ENCODE data around the gene TPCN1. TPM values are rescaled to one million over a fixed set of nuclear protein-coding genes. Genes with fewer than 3 reads are reported as not detected.
A peak's percentile ranks its signal among the peaks of the same experiment; 100 is the strongest.

The TPCN1 gene
- total RNA-seq, 1 donor from 2014 or later = 31.0 TPM

DNA sequence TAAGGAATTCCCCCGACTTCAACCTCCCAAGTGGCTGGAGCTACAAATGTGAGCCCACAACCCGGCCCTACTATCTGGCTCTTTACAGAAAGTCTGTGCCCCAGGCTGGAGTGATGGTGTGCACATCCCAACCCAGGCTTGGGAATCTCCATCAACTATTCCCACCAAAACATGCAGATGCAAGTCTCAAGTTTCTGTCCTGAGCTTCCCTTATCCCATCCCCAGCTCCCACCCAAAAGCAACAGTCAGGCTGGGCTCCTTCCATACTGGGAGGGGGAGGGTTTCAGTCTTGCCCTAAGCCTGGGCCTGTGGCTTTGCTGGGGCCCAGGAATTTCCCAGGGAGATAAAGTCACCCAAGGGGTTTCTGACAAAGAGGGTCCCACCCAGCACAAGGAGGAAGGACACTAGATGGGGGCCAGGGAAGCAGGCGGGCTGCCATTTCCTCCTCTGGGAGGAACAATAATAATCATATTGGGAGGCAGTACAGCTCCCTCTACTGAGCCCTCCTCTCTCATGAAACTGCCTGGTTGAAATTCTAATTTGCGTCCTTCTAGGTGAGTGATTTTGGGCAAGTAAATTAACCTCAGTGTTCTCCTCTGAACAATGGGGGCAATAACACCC, 105.6 kb downstream of the TPCN1 start:
- Mint-ChIP-seq H3K27ac (no peak overlapping the region), H3K4me3 (no peak overlapping the region), H3K9me3 (no peaks in the 10 kb centered on the region), H3K27me3 (no peaks in the 10 kb centered on the region), H3K4me1 (peaks cover 13% of the 10 kb centered on the region), H3K36me3 (ENCODE audit: low read depth) (peaks cover 42% of the 10 kb centered on the region)
- no peak for DNase-seq
- intact Hi-C loops (cut with micrococcal nuclease) = no loop called here

DNA sequence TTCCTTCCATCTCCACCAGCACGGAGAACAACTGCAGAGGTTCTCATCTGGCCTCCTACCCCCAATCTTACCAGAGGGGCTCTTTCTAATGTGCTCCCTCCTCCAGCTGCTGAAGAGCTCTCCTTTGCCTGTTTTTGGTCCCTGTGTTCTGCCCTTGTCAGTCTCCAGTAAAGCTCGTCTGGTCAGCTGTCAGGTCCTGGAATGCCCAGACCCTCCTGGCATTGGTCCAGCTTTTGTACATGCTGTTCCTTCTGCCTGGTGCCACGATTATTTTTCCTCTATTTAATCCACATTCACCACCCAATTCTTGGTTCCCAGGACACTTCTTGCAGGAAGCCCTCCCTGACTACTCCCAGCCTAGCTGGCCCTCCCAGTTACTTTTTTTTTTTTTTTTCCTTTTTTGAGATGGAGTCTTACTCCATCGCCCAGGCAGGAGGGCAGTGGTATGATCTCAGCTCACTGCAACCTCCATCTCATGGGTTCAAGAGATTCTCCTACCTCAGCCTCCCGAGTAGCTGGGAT, 107.2 kb downstream of the TPCN1 start:
- Mint-ChIP-seq H3K36me3 (ENCODE audit: low read depth) (peaks cover 41% of the 10 kb centered on the region), H3K9me3 (no peaks in the 10 kb centered on the region), H3K27me3 (no peaks in the 10 kb centered on the region), H3K4me3 (no peak overlapping the region), H3K4me1 (peaks cover 14% of the 10 kb centered on the region), H3K27ac (no peak overlapping the region)
- intact Hi-C loops (cut with micrococcal nuclease) = no loop called here
- no peak for DNase-seq

DNA sequence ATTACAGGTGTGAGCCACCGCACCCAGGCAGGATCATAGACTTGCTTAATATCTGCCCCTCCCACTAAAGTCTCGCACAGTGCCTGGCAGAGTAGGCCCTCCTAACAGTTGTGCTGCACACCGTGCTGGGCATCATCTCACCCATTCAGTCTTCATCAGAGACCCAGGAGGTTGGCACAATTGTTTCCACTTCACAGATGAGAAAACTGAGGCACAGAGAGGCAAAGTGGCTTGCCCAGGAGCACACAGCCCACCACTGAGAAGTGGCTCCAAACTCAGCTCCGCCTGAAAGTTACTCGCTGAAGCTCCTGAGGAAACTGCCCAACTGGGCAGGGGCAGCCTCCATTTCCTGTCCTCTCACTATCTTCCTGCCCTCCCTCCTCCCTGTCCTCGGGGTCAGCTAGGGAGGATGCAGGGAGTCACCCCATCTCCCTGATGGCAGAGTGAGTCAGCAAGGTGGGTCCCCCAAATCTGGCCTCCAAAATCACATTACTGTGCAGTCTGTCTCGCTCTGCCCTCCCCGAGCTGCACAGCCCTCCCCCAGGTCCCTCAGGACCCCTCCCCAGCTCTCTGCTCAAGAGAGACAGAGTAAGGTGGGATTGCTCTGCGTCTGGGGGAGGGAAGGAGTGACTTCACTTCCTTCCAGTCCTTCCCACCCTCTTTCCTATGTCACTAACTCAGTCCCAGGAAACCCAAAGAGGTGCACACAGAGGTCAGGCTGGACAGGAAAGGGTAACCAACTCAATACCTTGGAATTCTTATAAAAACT, 107.9 kb downstream of the TPCN1 start:
- H3K27me3 Mint-ChIP-seq = no peaks in the 10 kb centered on the region
- H3K4me3 Mint-ChIP-seq = no peak overlapping the region
- peaks cover 17% of the 10 kb centered on the region for H3K4me1 Mint-ChIP-seq
- H3K27ac Mint-ChIP-seq = no peak overlapping the region
- DNase-seq = no peak
- intact Hi-C loops (cut with micrococcal nuclease) = no loop called here
- H3K36me3 Mint-ChIP-seq (ENCODE audit: low read depth) = peaks cover 38% of the 10 kb centered on the region
- no peaks in the 10 kb centered on the region for H3K9me3 Mint-ChIP-seq

DNA sequence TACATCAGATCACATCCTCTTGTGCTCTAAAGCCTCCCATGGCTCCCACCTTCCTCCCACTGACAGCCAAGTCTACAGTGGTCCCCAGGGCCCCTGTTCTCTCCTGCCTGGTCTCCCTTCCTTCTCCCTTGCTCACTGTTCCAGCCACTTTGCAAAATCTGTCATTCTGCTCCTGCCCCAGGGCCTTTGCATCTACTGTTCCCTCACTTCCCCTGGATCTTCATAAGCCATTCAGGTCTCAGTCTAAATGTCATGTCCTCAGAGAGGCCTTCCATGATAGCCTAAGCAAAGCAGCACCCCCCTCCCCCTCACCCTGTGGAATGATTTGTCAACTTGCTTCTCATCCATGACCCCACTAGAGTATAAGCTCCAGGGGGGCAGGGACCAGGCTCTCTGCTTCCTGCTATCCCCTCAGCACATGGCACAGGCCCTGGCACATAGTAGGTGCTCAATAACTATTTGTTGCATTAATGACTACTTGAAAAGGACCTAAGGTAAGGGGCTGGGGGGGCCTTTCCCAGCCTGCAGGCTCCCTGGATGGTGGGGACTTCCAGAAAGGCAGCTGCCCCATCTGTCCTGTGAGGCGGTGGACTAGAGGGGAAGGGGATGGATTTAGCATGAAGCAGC, 108.6 kb downstream of the TPCN1 start:
- Mint-ChIP-seq H3K27ac (no peak overlapping the region), H3K36me3 (ENCODE audit: low read depth) (peaks cover 38% of the 10 kb centered on the region), H3K9me3 (no peaks in the 10 kb centered on the region), H3K27me3 (no peaks in the 10 kb centered on the region), H3K4me1 (peaks cover 18% of the 10 kb centered on the region), H3K4me3 (no peak overlapping the region)
- intact Hi-C loops (cut with micrococcal nuclease) = loop anchor here (10.0 kb wide), 1 partner anchor 355 kb away; the partner anchor contains the start of gene OAS2
- no peak for DNase-seq

DNA sequence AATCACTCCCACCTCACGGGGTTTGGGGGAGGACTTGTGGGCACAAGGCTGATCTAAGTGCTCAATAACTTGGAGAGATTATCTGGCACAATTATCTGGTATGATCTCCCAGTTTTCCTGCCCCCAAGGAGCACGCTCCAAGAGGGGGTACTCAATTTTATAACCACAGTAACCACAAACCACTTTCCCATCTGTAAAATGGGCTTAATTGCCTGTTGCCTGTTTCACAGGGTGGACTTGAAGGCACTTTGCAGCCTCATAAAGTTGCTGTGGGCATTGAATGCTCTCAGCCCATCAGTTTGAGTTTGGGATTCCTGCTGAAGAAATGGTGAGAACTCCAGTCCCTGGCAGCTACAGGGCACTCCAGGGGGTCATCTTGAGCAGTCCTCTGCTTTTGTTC, 109.2 kb downstream of the TPCN1 start:
- DNase-seq = no peak
- Mint-ChIP-seq H3K9me3 (no peaks in the 10 kb centered on the region), H3K27me3 (no peaks in the 10 kb centered on the region), H3K4me3 (no peak overlapping the region), H3K36me3 (ENCODE audit: low read depth) (peaks cover 38% of the 10 kb centered on the region), H3K27ac (no peak overlapping the region), H3K4me1 (peaks cover 20% of the 10 kb centered on the region)
- intact Hi-C loops (cut with micrococcal nuclease) = loop anchor here (10.0 kb wide), 1 partner anchor 356 kb away; the partner anchor contains the start of gene OAS2

DNA sequence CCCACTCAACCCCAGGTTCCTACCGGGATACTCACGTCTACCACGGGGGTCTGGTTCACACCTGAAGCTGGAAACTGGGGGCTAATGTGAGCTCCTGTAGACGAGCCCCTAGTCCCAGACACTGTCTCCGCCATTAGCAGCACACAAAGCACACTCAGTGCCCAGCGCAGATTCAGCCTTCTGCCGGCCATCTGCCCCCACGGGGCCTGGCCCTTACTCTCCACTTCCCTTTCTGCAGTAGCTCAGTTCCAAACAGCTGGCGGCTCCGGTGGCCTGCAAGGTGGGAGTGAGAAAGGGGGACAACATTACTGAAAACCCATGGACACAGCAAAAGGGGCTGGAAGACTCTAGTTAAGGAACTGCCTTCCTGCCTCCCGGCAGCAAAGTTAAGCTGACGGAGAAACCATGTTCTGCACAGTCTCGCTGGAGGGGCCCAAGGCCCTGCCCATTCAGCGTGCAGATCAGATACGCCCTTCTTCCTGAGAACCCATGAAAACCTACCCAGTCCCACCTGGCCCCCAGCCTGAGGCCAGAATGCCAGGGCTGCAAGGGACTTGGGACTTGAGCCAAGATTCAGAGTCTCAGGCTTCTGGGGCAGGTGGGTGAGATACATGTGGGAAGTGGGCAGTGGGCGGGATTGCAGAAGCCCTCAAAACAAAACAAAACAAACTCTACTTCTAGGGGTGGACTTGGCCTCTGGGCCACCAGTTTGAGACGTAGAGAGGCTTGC, 111.6 kb downstream of the TPCN1 start:
- intact Hi-C loops (cut with micrococcal nuclease) = loop anchor here (10.0 kb wide), 1 partner anchor 358 kb away; the partner anchor contains the start of gene OAS2
- Mint-ChIP-seq H3K27ac (no peak overlapping the region), H3K9me3 (no peaks in the 10 kb centered on the region), H3K4me3 (peak overlapping the region; percentile 42), H3K4me1 (peaks cover 23% of the 10 kb centered on the region), H3K27me3 (no peaks in the 10 kb centered on the region), H3K36me3 (ENCODE audit: low read depth) (peaks cover 31% of the 10 kb centered on the region)
- no peak for DNase-seq

DNA sequence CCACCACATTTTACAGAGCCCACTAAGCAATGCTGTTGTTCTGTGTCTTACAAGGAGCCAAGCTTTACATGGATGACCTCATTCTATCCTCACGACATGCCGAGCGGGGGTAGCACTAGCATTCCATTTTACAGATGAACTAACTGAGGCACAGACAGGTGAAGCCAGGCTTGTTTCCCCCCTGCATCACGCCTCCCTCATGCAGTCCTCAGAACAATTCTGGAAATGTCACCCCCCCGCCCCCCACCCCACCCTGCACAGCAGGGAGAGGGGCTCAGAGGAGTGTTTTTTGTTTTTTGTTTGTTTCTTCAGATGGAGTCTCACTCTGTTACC, 112.1 kb downstream of the TPCN1 start:
- H3K4me1 Mint-ChIP-seq = peaks cover 23% of the 10 kb centered on the region
- no peak for DNase-seq
- H3K9me3 Mint-ChIP-seq = no peaks in the 10 kb centered on the region
- H3K36me3 Mint-ChIP-seq (ENCODE audit: low read depth) = peaks cover 29% of the 10 kb centered on the region
- H3K4me3 Mint-ChIP-seq = peak overlapping the region; percentile 97
- H3K27ac Mint-ChIP-seq = no peak overlapping the region
- intact Hi-C loops (cut with micrococcal nuclease) = loop anchor here (10.0 kb wide), 1 partner anchor 359 kb away; the partner anchor contains the start of gene OAS2
- H3K27me3 Mint-ChIP-seq = no peaks in the 10 kb centered on the region

DNA sequence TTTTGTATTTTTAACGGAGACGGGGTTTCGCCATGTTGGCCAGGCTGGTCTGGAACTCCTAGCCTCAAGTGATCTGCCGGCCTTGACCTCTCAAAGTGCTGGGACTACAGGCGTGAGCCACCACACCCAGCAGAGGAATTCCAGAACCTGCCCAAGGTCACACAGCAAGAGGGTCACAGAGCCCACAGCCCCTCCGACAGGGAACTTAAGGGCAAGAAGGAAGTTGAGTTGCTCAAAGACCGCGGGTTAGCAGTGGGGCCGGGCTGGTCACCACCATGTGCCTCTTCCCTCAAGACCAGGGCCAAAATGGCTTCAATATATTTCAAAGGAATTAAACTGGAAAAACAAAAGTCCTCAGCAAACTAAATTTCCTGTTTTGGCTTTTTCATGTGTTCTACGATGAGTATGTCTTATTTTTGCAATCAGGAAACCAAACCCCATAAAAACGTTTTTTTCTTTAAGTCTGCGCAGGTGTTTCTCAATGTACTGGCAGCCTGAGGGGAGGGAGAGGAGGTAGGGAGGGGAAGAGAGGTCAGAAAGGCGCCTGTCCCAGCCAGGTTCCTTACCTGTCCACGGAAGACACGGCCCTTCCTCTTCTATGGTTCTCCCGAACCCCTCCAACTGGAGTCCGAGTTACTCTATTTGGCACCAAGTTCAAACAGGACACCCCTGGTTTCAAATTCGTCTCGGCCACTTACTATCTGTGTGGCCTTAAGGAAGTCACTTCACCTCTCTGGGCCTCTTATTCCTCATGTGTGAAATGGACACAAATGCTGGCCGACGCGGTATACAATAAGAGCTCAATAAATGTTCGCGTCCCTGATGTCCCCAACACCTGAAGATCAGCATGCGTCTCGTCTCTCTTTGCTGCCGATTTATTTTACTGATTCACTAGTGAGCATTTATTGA, 112.9 kb downstream of the TPCN1 start:
- peaks cover 21% of the 10 kb centered on the region for H3K36me3 Mint-ChIP-seq (ENCODE audit: low read depth)
- H3K27me3 Mint-ChIP-seq = no peaks in the 10 kb centered on the region
- no peaks in the 10 kb centered on the region for H3K9me3 Mint-ChIP-seq
- intact Hi-C loops (cut with micrococcal nuclease) = loop anchor here (2.0 to 10.0 kb wide), 2 partner anchors 113 to 359 kb away; partner anchors contain the start of genes OAS2 and TPCN1
- H3K27ac Mint-ChIP-seq = peak overlapping the region; percentile 78
- DNase-seq = peak; percentile 74
- H3K4me3 Mint-ChIP-seq = peak overlapping the region; percentile 97
- peaks cover 23% of the 10 kb centered on the region for H3K4me1 Mint-ChIP-seq

DNA sequence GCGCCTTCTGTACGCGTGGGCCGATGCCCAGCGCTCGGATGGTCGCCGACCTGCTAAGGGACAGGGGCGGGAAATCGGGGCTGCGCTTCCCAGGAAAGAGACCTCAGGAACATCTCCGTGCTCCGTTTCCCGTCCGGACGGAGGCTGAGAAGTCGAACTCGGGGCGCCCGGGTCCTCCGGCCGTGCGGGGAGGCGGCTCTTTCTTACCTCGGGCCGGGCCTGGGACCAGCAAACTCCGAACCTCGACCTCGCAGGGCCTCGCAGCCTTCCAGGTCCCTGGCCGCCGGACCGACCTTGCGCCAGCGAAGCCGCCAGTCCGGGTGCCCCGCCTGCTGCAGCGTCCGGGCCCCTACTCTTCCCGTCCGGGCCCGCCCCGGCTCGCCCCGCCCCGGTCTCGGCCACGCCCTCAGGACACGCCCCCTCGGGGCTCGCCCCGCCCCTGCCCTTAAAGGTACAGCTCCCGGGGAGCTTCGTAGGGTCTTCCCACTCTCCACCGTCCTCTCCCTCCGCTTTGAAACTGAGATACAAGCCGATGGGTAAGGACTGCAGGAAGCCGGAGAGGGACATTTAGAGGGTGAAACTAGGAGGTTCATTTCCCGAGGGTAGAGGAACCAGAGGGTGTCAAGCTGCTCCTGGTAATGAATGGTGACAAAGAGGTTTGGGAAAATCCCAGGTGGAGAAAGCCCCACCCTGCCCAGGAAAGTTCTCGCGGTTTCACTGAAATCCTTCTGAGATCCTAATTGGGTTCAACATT, 113.7 kb downstream of the TPCN1 start, which contains the start of gene SLC8B1:
Gene SLC8B1, minus strand, starts transcription at position 324 of the 754 bp plus-strand sequence. CDS start 2,231 bp downstream, outside the sequence.
- Mint-ChIP-seq H3K27me3 (no peaks in the 10 kb centered on the region), H3K27ac (peak within 1 kb of the TSS; percentile 78), H3K9me3 (no peaks in the 10 kb centered on the region), H3K4me1 (peaks cover 22% of the 10 kb centered on the region), H3K4me3 (peak within 1 kb of the TSS; percentile 97), H3K36me3 (ENCODE audit: low read depth) (peaks cover 16% of the 10 kb centered on the region)
- intact Hi-C loops (cut with micrococcal nuclease) = loop anchor here (1.0 to 10.0 kb wide), 3 partner anchors 23 to 360 kb away; partner anchors contain the start of genes OAS2, PLBD2 and TPCN1
- peak; percentile 96 for DNase-seq

DNA sequence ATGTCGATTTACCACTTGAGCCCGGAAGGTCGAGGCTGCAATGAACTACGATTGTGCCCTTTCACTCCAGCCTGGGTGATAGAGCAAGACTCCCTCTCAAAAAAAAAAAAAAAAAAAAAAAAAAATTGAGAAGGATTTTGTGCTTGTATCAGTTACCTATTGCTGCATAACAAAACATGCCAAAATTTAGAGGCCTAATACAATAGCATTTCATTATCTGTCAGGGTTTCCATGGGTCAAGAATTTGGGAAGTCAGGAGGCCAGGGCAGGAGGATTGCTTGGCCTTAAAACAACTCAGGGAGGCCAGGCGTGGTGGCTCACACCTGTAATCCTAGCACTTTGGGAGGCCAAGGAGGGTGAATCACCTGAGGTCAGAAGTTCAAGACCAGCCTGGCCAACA, 118.3 kb downstream of the TPCN1 start:
- intact Hi-C loops (cut with micrococcal nuclease) = loop anchor here (10.0 kb wide), 1 partner anchor 365 kb away; the partner anchor contains the start of gene OAS2
- Mint-ChIP-seq H3K27me3 (peaks cover 2% of the 10 kb centered on the region), H3K36me3 (ENCODE audit: low read depth) (no peaks in the 10 kb centered on the region), H3K4me1 (peaks cover 5% of the 10 kb centered on the region), H3K9me3 (no peaks in the 10 kb centered on the region), H3K4me3 (no peak overlapping the region), H3K27ac (no peak overlapping the region)
- DNase-seq = no peak

DNA sequence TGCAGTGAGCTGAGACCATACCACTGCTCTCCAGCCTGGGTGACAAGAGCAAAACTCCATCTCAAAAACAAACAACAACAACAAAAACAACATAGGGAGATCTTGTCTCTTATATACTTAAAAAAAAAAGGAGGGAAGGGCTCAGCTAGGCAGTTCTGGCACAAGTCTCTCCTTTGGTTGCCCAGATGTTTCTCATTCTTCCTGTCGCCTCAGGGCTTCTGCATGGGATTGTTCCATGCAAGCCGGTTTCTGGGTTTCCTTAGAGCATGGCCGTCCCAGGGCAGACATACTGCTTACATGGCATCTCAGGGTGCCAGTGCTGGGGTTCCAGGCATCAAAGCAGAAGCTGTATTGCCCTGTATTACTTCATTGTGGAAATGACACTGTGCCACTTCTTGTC, 118.8 kb downstream of the TPCN1 start:
- H3K9me3 Mint-ChIP-seq = no peaks in the 10 kb centered on the region
- no peak for DNase-seq
- H3K36me3 Mint-ChIP-seq (ENCODE audit: low read depth) = no peaks in the 10 kb centered on the region
- H3K4me3 Mint-ChIP-seq = no peak overlapping the region
- intact Hi-C loops (cut with micrococcal nuclease) = no loop called here
- H3K4me1 Mint-ChIP-seq = peaks cover 5% of the 10 kb centered on the region
- no peak overlapping the region for H3K27ac Mint-ChIP-seq
- H3K27me3 Mint-ChIP-seq = peaks cover 2% of the 10 kb centered on the region

DNA sequence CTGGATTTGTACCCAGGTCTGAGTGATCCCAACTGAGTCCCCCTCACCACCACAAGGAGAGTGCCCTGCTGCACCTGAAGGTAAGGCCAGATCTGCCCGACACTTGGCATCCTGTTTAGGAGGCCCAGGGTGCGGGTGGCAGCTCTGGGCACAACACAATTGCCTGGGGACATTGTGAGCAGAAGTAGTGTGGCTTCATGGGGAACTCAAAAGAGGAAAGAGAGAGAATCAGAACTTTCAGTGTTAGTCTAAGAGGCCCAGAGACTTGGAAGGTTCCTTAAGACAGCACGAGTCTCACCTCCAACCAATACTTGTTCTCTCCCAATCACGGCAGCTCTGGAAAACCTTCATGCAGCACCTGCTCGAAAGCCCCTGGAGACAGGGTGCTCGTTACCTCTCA, 120.3 kb downstream of the TPCN1 start:
- Mint-ChIP-seq H3K4me1 (no peaks in the 10 kb centered on the region), H3K9me3 (no peaks in the 10 kb centered on the region), H3K27ac (no peak overlapping the region), H3K27me3 (peaks cover 2% of the 10 kb centered on the region), H3K36me3 (ENCODE audit: low read depth) (no peaks in the 10 kb centered on the region), H3K4me3 (no peak overlapping the region)
- intact Hi-C loops (cut with micrococcal nuclease) = no loop called here
- DNase-seq = no peak

Data from activated CD4-positive, alpha-beta T cell treated with anti-CD3 and anti-CD28 coated beads, Interleukin-2, amount 10 ng/mL, durations not matched to agents 24 days and 14 days (primary cell).